Left cardiac atrium (tissue), 4 donors: ENCODE measurements around the gene TGFB3. TPM values are rescaled to one million over a fixed set of nuclear protein-coding genes. Genes with fewer than 3 reads are reported as not detected.
"Not testable (repeated sequence)": the region's sequence is repeated elsewhere in the genome, so short reads cannot be mapped to it uniquely, and the experiment has no call there.

Experiments used
- ATAC-seq, 2 donors: fragments of 200-7000 bp; cut with Tn5 transposase; one replicate each; pipeline ENCODE4 v1.9.1; 2020; ENCODE audit warnings: mild to moderate bottlenecking in 2 of 2, moderate library complexity in 2 of 2
- DNase-seq: peaks from one replicate; pipeline ENCODE4 v3.0.0-alpha.2; 2020
- intact Hi-C, 2 donors: fragments of 100-400 bp; cut with DNase I; formaldehyde crosslinking; loops; one replicate each; pipeline versions ENCODE4 v1.14.1 to v1.15.1; 2022 to 2023
- total RNA-seq, 2 donors: library from RNA; stranded (reverse); fragmentation: NEBNext Ultra II Directional; extraction: Animal tissue kit (Norgen Biotek cat#: 25700); gene quantifications; one replicate each; pipeline ENCODE4 v1.2.1, GENCODE V29; 2021
- donor health status: DM: no; HTN: yes; CAD: no.
- donor health status: DM: no; HTN: yes; CAD: no; lungs with severe emphysema.
- donor health status: DM: yes; HTN: yes; CAD: no.
- donor health status: Dilated cardiomyopathy.

Gene TGFB3
- total RNA-seq, 2 donors from 2014 or later, result 35.1 to 61.2 TPM

DNA sequence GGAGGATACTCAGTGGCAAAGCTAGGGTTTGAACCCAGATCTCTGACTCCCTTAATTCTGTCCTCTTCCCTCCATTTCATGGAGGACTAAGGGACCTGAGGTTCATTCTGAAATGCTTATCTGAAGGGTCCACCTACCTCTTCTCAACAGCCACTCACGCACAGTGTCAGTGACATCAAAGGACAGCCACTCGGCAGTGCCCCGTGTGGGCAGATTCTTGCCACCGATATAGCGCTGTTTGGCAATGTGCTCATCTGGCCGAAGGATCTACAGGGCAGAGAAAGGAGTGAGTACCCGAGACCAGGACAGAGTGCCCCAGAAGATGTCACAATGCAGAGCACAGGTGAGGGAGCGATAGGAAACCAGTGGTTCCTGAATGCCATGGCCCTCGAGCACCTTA lies 10.8 kb downstream of the TGFB3 start:
- no peak for ATAC-seq
- intact Hi-C loops, result no loop called here

GRCh38 chr14:75969891-75970290 lies 11.9 kb downstream of the TGFB3 start:
- no peak for DNase-seq
- intact Hi-C loops, result no loop called here
- peak; percentile 29 to 73 for ATAC-seq

More for the DNA sequence above, 10.8 kb downstream of the TGFB3 start:
- no peak for DNase-seq

DNA sequence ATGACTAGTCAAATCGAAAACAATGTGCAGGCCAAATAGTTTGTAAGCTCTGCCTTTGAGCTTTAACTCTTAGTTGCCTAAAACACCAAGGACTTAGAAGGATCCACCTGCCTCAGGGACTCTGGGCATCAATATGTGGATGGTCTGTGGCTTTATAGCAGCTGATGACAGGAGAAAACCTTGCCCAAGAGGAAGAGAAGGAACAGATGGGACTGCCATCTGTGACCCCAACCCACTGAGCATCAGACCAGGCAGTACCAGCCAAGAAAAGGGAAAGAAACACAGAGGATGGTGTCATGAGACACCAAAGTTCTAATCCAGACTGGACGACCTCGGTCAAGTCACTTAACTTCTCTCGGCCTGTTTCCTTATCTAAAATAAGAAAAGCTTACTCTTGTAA lies 12.7 kb downstream of the TGFB3 start:
- DNase-seq (no peak), ATAC-seq (no peak)
- intact Hi-C loops, result no loop called here

DNA sequence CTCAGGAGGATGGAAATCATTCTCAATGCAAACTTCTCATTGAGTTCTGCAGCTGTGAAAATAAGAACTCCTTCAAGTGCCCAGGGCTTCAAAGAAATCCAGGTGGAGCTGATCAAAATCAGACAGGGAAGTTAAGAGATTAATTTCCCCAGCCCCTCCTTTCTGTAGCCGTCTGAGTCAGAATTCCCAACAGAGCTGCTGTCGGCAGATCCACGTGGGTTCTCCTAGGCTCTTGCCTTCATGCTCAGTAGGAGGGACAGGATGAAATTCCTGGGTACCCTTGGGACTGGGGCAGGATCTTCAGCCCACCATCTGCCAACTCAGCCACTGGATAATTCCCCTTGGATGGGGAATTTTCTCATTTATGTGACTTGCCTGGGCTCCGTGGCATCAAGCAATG lies 13.3 kb downstream of the TGFB3 start:
- intact Hi-C loops, result no loop called here
- ATAC-seq, result peak; percentile 25 to 61
- DNase-seq, result no peak

GRCh38 chr14:75967866-75968265 lies 13.9 kb downstream of the TGFB3 start:
- ATAC-seq (no peak), DNase-seq (no peak)
- intact Hi-C loops, result no loop called here

GRCh38 chr14:75961662-75962061 lies 20.1 kb downstream of the TGFB3 start:
- ATAC-seq (no peak), DNase-seq (no peak)
- intact Hi-C loops, result no loop called here

- DNase-seq (no peak), ATAC-seq (no peak)
- intact Hi-C loops, result no loop called here
These were observed 21.6 kb downstream of the TGFB3 start for GRCh38 chr14:75960231-75960630.

- intact Hi-C loops, result no loop called here
- no peak for DNase-seq
- ATAC-seq, result no peak
These were observed 22.8 kb downstream of the TGFB3 start for GRCh38 chr14:75959031-75959430.

GRCh38 chr14:75952489-75952888 lies 29.3 kb downstream of the TGFB3 start:
- no peak for DNase-seq
- no peak for ATAC-seq
- intact Hi-C loops, result no loop called here

GRCh38 chr14:75946785-75947184 lies 35.0 kb downstream of the TGFB3 start:
- ATAC-seq (peak in 1 of 2 donors; percentile 47), DNase-seq (no peak)
- intact Hi-C loops, result no loop called here

DNA sequence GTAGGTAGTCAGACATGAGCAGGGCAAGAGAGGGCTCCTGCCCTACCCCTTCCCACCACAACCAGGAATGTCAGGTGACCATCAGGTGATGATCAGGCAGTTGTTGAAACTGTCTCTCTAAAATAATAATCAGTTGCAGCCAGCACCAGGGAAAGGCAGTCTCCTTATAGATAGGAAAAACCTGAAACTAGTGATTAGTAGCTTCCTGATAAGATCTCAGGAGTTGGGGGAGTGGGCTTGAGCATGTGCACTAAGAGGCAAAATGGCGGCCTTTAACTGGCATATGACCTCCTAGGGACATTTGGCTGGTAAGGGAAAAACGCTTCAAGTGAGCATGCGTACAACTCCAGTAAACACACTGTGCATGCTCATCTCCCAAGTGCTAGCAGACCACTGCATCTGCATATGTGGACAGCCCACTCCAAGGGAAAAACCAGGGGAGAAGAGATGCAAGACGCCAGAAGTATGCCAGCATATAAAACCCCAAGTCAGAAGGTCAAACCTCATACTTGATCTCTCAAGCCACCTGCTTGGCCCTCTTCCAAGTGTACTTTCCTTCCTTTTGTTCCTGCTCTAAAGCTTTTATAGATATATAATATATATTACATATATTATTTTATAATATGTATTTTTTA lies 37.1 kb downstream of the TGFB3 start:
- no peak for ATAC-seq
- intact Hi-C loops, result no loop called here
- DNase-seq, result no peak

- intact Hi-C loops, result no loop called here
- peak; percentile 39 for DNase-seq
- ATAC-seq, result peak; percentile 70 to 85
These were observed 40.8 kb downstream of the TGFB3 start for GRCh38 chr14:75941030-75941429.

GRCh38 chr14:75939200-75939599 lies 42.6 kb downstream of the TGFB3 start:
- ATAC-seq (no peak), DNase-seq (no peak)
- intact Hi-C loops, result no loop called here

GRCh38 chr14:75934998-75935628 lies 46.7 kb downstream of the TGFB3 start:
- intact Hi-C loops, result no loop called here
- DNase-seq, result no peak
- ATAC-seq, result peak; percentile 44 to 67

GRCh38 chr14:75933712-75934296 lies 48.0 kb downstream of the TGFB3 start:
- no peak for DNase-seq
- no peak for ATAC-seq
- intact Hi-C loops, result no loop called here

- DNase-seq, result no peak
- intact Hi-C loops, result no loop called here
- no peak for ATAC-seq
These were observed 53.1 kb downstream of the TGFB3 start for GRCh38 chr14:75928690-75929181.

- ATAC-seq (no peak), DNase-seq (no peak)
- intact Hi-C loops, result no loop called here
These were observed 54.2 kb downstream of the TGFB3 start for GRCh38 chr14:75927564-75928087.

- intact Hi-C loops, result no loop called here
- no peak for ATAC-seq
- DNase-seq, result no peak
These were observed 55.2 kb downstream of the TGFB3 start for GRCh38 chr14:75926431-75927115.

- intact Hi-C loops, ATAC-seq, DNase-seq: not testable (repeated sequence)
These were observed 56.5 kb downstream of the TGFB3 start for GRCh38 chr14:75925141-75925840.
